Erythroblast (primary cell): Measurements from ENCODE around the gene PGBD2.

ENCODE experiments used
- GATA1 ChIP-seq: IDR thresholded peaks from 2 replicates; pipeline ENCODE4 v1.6.1; 2011; ENCODE audit warnings: low read depth, mild to moderate bottlenecking, control low read depth, low read length, moderate library complexity
- POLR2A ChIP-seq: IDR thresholded peaks from 2 replicates; pipeline ENCODE4 v1.6.1; 2011; ENCODE audit warnings: mild to moderate bottlenecking, low read length

- TF ChIP-seq POLR2A (no peak), GATA1 (no peak)
These were observed 20.6 kb downstream of the PGBD2 start for GRCh38 chr1:248926401-248927182.
